Liver (tissue), 9 donors: Measurements from ENCODE around the gene ERBB4. TPM values are rescaled to one million over a fixed set of nuclear protein-coding genes. Genes with fewer than 3 reads are reported as not detected.

Experiments used
- DNase-seq: peaks from one replicate; pipeline ENCODE4 v3.0.0-alpha.2; 2017; ENCODE audit warnings: low spot score
- H3K27ac ChIP-seq, 2 donors: one replicate each; pipeline ENCODE4 v1.7.0; 2013; ENCODE audit warnings: inconsistent platforms in 2 of 2, low read length in 2 of 2, control low read depth in 1 of 2, low read depth in 1 of 2, mild to moderate bottlenecking in 1 of 2
- H3K27me3 ChIP-seq, 4 donors: one replicate each; pipeline versions ENCODE4 v1.6.1 to v1.7.0; 2013; ENCODE audit warnings: low read length in 3 of 4, inconsistent platforms in 1 of 4, mild to moderate bottlenecking in 1 of 4, moderate library complexity in 1 of 4; ENCODE audit not compliant: control insufficient read depth in 4 of 4, insufficient read depth in 4 of 4
- H3K36me3 ChIP-seq, 4 donors: one replicate each; pipeline versions ENCODE4 v1.6.1 to v1.7.0; 2013; ENCODE audit warnings: low read length in 3 of 4, mild to moderate bottlenecking in 3 of 4, low read depth in 1 of 4, moderate library complexity in 1 of 4; ENCODE audit not compliant: control insufficient read depth in 4 of 4, insufficient read depth in 3 of 4
- H3K4me1 ChIP-seq, 4 donors: one replicate each; pipeline versions ENCODE4 v1.6.1 to v1.7.0; 2013; ENCODE audit warnings: low read length in 3 of 4, mild to moderate bottlenecking in 3 of 4, moderate library complexity in 1 of 4; ENCODE audit not compliant: control insufficient read depth in 4 of 4, insufficient read depth in 4 of 4
- H3K4me3 ChIP-seq, 3 donors: one replicate each; pipeline versions ENCODE4 v1.6.1 to v1.7.0; 2013; ENCODE audit warnings: low read length in 3 of 3, control low read depth in 1 of 3, low read depth in 1 of 3, mild to moderate bottlenecking in 1 of 3
- H3K9ac ChIP-seq, 2 donors: one replicate each; pipeline ENCODE4 v1.7.0; 2013; ENCODE audit warnings: low read length in 2 of 2, mild to moderate bottlenecking in 2 of 2, moderate library complexity in 2 of 2, control low read depth in 1 of 2, low read depth in 1 of 2
- H3K9me3 ChIP-seq, 4 donors: one replicate each; pipeline versions ENCODE4 v1.6.1 to v1.7.0; 2013; ENCODE audit warnings: low read length in 3 of 4; ENCODE audit not compliant: control insufficient read depth in 4 of 4
- CTCF ChIP-seq: fragments of 150-350 bp; IDR thresholded peaks from 2 replicates; pipeline ENCODE4 v1.5.1; 2017; ENCODE audit warnings: improper control_type of control experiment, low read depth, low read length; ENCODE audit not compliant: missing input control
- EGR1 ChIP-seq, 2 donors: IDR thresholded peaks; 2 replicates each; pipeline ENCODE4 v1.6.1; 2016 to 2018; ENCODE audit warnings: antibody characterized with exemption in 2 of 2, low read depth in 2 of 2
- FOXA1 ChIP-seq: IDR thresholded peaks from 2 replicates; pipeline ENCODE4 v1.6.1; 2016; ENCODE audit warnings: antibody characterized with exemption
- FOXA2 ChIP-seq: IDR thresholded peaks from 2 replicates; pipeline ENCODE4 v1.6.1; 2016; ENCODE audit warnings: antibody characterized with exemption
- GABPA ChIP-seq, 2 donors: IDR thresholded peaks in 1 of 2; conservative IDR thresholded peaks in 1 of 2; 2 replicates each; pipeline ENCODE4 v1.6.1; 2016; ENCODE audit warnings: antibody characterized with exemption in 2 of 2, mild to moderate bottlenecking in 1 of 2, moderate library complexity in 1 of 2
- HNF4A ChIP-seq, 2 donors: conservative IDR thresholded peaks; 2 replicates each; pipeline ENCODE4 v1.6.1; 2016; ENCODE audit warnings: antibody characterized with exemption in 2 of 2, mild to moderate bottlenecking in 2 of 2
- HNF4G ChIP-seq: IDR thresholded peaks from 2 replicates; pipeline ENCODE4 v1.6.1; 2016; ENCODE audit warnings: antibody characterized with exemption
- JUND ChIP-seq, 2 donors: IDR thresholded peaks; 2 replicates each; pipeline ENCODE4 v1.6.1; 2016; ENCODE audit warnings: antibody characterized with exemption in 2 of 2
- NR2F2 ChIP-seq: IDR thresholded peaks from 2 replicates; pipeline ENCODE4 v1.6.1; 2016; ENCODE audit warnings: antibody characterized with exemption
- RAD21 ChIP-seq, 2 donors: IDR thresholded peaks; 2 replicates each; pipeline ENCODE4 v1.6.1; 2016; ENCODE audit warnings: antibody characterized with exemption in 2 of 2, mild to moderate bottlenecking in 2 of 2
- RXRA ChIP-seq, 2 donors: IDR thresholded peaks; 2 replicates each; pipeline ENCODE4 v1.6.1; 2017 to 2018; ENCODE audit warnings: antibody characterized with exemption in 2 of 2, mild to moderate bottlenecking in 1 of 2
- SP1 ChIP-seq: IDR thresholded peaks from 2 replicates; pipeline ENCODE4 v1.6.1; 2018; ENCODE audit warnings: antibody characterized with exemption, mild to moderate bottlenecking
- TAF1 ChIP-seq: conservative IDR thresholded peaks from 2 replicates; pipeline ENCODE4 v1.6.1; 2016; ENCODE audit warnings: antibody characterized with exemption, mild to moderate bottlenecking
- YY1 ChIP-seq: IDR thresholded peaks from 2 replicates; pipeline ENCODE4 v1.6.1; 2016; ENCODE audit warnings: antibody characterized with exemption, mild to moderate bottlenecking
- ZBTB33 ChIP-seq: IDR thresholded peaks from 2 replicates; pipeline ENCODE4 v1.6.1; 2016; ENCODE audit warnings: antibody characterized with exemption
- WGBS: extraction: QIAGEN DNeasy Blood & Tissue Kit; methylation state at CpG from one replicate; pipeline ENCODE4 v1.1.7; 2013; 5-methylcytosine and 5-hydroxymethylcytosine counted together
- polyA plus RNA-seq, 2 donors: library from polyadenylated mRNA; stranded (reverse) in 1 of 2; unstranded in 1 of 2; fragments of 200-250 nt in 1 of 2; fragments of >200 nt in 1 of 2; fragmentation: Nextera tagmentation in 1 of 2; extraction: Ambion mirVana in 1 of 2; gene quantifications; one replicate each; pipeline versions ENCODE4 v1.2.1 to v1.2.3, GENCODE V29; 2013 to 2015
- total RNA-seq, 2 donors: library from RNA; depleted of rRNA; stranded (reverse); fragments of >200 nt; gene quantifications; one replicate each; pipeline ENCODE4 v1.2.3, GENCODE V29; 2014
- TF ChIP-seq, protein P1 (sequence below): IDR thresholded peaks from 2 replicates; pipeline ENCODE4 v1.6.1; 2016; ENCODE audit warnings: antibody characterized with exemption, mild to moderate bottlenecking
- TF ChIP-seq, protein P2 (sequence below): IDR thresholded peaks from 2 replicates; pipeline ENCODE4 v1.6.1; 2016; ENCODE audit warnings: antibody characterized with exemption
- TF ChIP-seq, protein P3 (sequence below): IDR thresholded peaks from 2 replicates; pipeline ENCODE4 v1.6.1; 2016; ENCODE audit warnings: antibody characterized with exemption
- donor health status: healthy.
- donor health status: healthy.
- donor health status: healthy.
- donor health status: healthy.
- donor health status: healthy.

The ERBB4 gene
- total and polyA plus RNA-seq, 4 donors: 0.03 to 0.42 TPM; not detected in 2

- H3K27me3 ChIP-seq: peaks cover 0 to 2% (median 0%) of the 10 kb centered on the region in 4 donors
- WGBS: 79% methylated on average over 4 of the region's 4 CpGs
- H3K36me3 ChIP-seq: no peaks in the 10 kb centered on the region
- no peak for TF ChIP-seq JUND (IDR thresholded peaks at IDR 0.05)
- TF ChIP-seq YY1: no peak
- no peak for TF ChIP-seq ZBTB33
- TF ChIP-seq RXRA (IDR thresholded peaks at IDR 0.05): no peak
- TF ChIP-seq HNF4G: no peak
- no peak for TF ChIP-seq HNF4A (conservative IDR thresholded peaks at IDR 0.05)
- no peak for TF ChIP-seq CTCF
- TF ChIP-seq TAF1: no peak
- TF ChIP-seq, protein P1, sequence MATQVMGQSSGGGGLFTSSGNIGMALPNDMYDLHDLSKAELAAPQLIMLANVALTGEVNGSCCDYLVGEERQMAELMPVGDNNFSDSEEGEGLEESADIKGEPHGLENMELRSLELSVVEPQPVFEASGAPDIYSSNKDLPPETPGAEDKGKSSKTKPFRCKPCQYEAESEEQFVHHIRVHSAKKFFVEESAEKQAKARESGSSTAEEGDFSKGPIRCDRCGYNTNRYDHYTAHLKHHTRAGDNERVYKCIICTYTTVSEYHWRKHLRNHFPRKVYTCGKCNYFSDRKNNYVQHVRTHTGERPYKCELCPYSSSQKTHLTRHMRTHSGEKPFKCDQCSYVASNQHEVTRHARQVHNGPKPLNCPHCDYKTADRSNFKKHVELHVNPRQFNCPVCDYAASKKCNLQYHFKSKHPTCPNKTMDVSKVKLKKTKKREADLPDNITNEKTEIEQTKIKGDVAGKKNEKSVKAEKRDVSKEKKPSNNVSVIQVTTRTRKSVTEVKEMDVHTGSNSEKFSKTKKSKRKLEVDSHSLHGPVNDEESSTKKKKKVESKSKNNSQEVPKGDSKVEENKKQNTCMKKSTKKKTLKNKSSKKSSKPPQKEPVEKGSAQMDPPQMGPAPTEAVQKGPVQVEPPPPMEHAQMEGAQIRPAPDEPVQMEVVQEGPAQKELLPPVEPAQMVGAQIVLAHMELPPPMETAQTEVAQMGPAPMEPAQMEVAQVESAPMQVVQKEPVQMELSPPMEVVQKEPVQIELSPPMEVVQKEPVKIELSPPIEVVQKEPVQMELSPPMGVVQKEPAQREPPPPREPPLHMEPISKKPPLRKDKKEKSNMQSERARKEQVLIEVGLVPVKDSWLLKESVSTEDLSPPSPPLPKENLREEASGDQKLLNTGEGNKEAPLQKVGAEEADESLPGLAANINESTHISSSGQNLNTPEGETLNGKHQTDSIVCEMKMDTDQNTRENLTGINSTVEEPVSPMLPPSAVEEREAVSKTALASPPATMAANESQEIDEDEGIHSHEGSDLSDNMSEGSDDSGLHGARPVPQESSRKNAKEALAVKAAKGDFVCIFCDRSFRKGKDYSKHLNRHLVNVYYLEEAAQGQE: no peak
- TF ChIP-seq NR2F2: no peak
- TF ChIP-seq, protein P2, sequence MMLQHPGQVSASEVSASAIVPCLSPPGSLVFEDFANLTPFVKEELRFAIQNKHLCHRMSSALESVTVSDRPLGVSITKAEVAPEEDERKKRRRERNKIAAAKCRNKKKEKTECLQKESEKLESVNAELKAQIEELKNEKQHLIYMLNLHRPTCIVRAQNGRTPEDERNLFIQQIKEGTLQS: no peak
- no peak for TF ChIP-seq FOXA2
- TF ChIP-seq FOXA1: no peak
- TF ChIP-seq, protein P3, sequence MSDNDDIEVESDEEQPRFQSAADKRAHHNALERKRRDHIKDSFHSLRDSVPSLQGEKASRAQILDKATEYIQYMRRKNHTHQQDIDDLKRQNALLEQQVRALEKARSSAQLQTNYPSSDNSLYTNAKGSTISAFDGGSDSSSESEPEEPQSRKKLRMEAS: no peak
- no peak for TF ChIP-seq GABPA (IDR thresholded peaks at IDR 0.05 in 1 of 2, conservative IDR thresholded peaks at IDR 0.05 in 1 of 2)
- no peak for TF ChIP-seq SP1
- no peak for TF ChIP-seq RAD21 (IDR thresholded peaks at IDR 0.05)
- TF ChIP-seq EGR1 (IDR thresholded peaks at IDR 0.05; ENCODE audit: low read depth in 2 of 2): no peak
- no peak overlapping the region for H3K27ac ChIP-seq
- H3K9ac ChIP-seq: no peak overlapping the region
- H3K4me1 ChIP-seq: no peaks in the 10 kb centered on the region
- H3K4me3 ChIP-seq: no peak overlapping the region
- DNase-seq: no peak
- no peaks in the 10 kb centered on the region for H3K9me3 ChIP-seq
Observed at GRCh38 chr2:212556296-212556695, 17.7 kb upstream of the ERBB4 start.
